DLD1 (cell line): ENCODE data around the gene MLXIP.

Source experiments
- in situ Hi-C: cut with HindIII; loops from 2 replicates; pipeline ENCODE4 v1.10.0; 2017; ENCODE audit warnings: low sequenced_read_pairs

Gene MLXIP

GRCh38 chr12:122076743-122077495 is 1.6 kb upstream of the MLXIP start:
- in situ Hi-C loops: no loop called here

- in situ Hi-C loops: no loop called here
Observed at GRCh38 chr12:122079033-122079531, 526 bp downstream of the MLXIP start.

GRCh38 chr12:122079532-122080081 is 1.1 kb downstream of the MLXIP start:
- in situ Hi-C loops: no loop called here

DNA sequence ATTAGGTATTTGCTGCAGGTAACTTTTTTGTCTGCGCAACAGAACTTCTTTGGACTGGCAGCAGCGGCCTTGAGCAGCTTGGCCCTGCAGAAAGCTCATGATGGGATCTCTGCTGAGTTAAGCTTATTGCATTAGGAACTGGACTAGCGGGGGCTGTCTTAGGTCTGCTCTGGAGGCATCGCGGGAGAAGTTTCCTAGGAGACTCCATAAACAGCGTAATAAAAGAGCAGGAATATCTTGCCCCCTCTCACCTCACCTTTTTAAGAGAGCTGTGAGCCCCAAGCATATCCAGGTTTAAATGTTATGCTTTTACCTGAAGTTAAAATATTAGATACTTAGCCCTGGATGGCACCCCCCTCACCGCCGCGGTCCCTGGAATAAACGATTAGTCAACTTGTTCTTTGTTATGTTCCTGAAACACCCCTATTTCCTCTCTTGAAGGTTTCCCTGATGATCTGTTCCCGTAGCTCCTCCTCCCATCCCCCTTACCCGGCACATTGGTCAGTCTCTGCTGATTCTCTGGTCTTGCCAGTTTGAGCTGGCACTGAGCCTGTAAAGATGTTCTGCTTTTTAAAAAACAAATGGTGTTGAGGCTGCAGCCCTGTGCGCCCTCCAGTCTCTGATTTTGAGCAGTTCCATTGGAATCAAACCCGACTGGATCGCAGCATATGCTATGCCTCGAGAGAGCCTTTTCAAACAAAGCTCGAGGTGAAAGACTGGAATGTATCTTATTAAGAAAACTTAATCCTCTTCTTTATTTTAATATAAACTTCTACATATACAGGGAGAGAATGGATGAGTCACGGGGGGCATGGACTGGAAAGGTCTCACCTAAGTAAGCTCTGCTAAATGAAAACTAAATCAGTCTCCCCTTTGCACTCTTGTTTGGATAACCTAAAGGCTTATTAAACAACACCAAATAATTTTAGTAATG is 1.9 kb downstream of the MLXIP start:
- in situ Hi-C loops: no loop called here

- in situ Hi-C loops: no loop called here
Observed at GRCh38 chr12:122081083-122081696, 2.6 kb downstream of the MLXIP start.

GRCh38 chr12:122081697-122082221 is 3.2 kb downstream of the MLXIP start:
- in situ Hi-C loops: no loop called here

DNA sequence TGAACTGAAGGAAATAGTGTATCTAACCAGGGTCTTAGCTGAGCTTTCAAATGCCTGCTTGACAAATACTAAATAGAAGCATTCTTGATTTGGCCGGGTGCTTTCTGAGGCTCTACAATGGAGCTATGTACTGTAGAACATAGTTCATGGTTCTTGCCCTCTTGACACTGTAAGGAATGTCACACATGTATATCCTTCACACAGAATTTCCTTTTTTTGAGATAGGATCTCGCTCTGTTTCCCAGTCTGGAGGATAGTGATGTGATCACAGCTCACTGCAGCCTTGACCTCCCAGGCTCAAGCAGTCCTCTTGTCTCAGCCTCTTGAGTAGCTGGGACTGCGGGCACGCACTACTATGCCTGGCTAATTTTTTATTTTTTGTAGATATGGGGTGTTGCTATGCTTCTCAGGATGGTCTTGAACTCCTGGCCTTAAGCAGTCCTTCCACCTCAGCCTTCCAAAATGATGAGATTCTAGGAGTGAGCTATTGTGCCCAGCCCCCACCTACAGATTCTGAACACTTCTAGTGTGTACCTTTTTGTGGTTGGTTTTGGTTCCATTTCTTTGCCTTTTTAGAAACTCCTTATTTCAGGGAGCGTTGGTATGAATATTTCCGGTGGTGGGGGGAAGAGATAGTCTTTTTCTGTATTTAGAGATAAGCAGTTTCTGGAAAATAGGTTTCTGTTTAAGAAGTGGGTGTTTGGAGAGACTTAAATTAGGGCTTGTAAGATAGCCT is 4.2 kb downstream of the MLXIP start:
- in situ Hi-C loops: no loop called here

GRCh38 chr12:122084857-122085405 is 6.4 kb downstream of the MLXIP start:
- in situ Hi-C loops: no loop called here

- in situ Hi-C loops: no loop called here
Observed at GRCh38 chr12:122085591-122085990, 7.0 kb downstream of the MLXIP start.

- in situ Hi-C loops: no loop called here
Observed at GRCh38 chr12:122086116-122086515, 7.6 kb downstream of the MLXIP start.

DNA sequence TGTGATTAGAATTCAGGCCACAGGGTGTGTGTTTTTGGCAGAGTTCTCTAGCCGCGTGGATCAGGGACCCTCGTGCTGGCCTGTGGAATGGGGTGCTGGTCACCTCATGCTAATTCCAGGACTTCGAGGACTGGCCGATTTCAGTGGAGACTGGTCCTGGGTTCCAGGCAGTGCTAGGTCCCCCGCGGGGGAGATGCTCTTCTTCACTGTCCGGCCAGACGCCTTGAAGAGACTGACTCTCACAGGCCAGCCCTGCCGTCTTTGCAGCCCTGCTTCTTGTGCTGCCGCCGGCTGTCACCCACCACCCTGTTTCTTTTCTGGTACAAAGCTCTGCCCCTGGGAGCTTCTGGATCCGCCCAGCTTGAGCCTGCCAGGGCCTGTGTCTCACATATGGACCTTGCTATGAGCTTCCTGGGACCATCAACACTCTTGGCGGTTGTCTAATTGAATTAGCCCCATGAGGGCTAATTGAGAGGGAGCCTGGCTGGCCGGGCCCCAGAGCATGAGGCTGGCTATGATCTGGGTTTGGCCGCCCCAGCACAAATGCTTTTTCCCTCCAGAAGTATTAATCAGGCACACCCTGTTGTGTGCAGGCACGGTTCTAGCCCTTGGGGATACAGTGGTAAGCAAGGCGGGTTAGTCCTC is 8.2 kb downstream of the MLXIP start:
- in situ Hi-C loops: no loop called here

GRCh38 chr12:122087431-122088178 is 9.0 kb downstream of the MLXIP start:
- in situ Hi-C loops: no loop called here

DNA sequence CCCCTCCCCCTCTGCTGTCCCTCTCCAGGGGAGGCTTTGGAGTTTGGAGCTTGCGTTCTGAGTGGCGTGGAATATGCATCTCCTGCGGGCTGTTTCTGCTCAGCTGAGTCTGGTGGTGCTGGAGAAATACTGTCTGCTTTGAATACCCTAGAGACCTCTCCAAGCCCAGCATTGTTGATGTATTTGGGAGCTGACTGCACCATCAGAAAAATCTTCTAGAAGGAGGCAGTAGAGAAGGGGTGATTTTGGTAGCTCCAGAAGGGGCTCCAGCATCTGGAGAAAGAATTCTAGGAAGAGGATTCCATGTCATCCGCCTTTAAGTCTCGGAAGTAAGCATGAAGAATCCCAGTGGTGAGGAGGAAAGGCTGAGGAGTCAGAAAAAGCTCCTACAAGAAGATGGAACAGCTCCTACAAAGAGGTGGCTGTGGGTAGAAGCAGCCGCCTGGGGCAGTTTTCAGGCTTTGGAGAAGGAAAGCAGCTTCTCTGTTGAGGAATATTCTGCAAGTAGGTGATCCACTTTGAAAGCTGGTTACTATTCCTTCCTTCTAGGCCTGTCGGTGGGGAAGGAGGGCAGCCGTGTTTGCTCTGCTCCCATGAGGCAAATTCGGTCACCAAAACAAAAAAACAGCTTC is 9.7 kb downstream of the MLXIP start:
- in situ Hi-C loops: no loop called here

DNA sequence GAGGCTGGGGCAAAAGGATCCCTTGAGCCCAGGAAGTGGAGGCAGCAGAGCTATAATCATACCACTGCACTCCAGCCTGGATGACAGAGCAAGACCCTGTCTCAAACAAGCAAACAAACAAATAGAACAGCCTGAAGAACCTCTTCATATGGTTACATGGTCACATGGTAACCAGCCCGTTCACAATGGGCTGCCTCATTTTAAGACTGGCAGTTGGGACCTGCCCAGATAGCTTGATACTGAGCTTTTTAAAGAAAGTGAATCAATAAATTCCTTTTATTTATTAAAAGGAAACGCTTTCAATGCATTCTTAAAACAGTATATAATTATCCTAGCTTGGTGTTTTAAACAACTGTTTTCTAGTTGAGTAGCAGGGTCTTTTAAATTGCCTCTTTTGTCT is 10.5 kb downstream of the MLXIP start:
- in situ Hi-C loops: no loop called here

DNA sequence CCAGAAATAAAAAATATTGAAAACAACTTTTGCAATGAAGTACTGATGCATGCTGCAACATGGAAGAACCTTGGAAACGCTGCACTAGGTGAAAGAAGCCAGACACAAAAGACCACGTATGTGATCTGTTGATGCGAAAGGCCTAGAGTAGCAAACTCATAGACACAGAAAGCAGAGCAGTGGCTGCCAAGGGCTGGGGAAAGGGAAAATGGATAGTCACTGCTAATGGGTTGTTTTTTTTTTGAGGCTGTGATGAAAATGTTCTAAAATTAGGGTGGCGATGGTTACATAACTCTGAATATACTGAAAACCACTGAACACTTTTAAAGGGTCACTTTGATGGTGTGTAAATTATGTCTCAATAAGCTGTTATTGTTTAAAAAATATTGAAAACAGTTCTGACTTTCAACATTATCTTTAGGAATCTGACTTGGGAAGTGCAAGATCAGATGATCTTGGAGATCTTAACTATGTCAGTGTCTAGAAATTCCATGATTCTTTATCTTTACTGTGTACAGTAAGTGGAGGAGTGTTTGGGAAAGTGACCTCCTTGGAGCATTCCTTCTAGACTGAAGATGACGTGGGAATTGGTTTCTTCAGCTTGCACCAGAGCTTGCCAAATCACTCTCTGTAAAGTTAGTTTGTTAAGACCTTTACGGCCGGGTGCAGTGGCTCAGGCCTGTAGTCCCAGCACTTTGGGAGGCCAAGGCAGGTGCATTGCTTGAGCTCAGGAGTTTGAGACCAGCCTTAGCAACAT is 12.4 kb downstream of the MLXIP start:
- in situ Hi-C loops: no loop called here

DNA sequence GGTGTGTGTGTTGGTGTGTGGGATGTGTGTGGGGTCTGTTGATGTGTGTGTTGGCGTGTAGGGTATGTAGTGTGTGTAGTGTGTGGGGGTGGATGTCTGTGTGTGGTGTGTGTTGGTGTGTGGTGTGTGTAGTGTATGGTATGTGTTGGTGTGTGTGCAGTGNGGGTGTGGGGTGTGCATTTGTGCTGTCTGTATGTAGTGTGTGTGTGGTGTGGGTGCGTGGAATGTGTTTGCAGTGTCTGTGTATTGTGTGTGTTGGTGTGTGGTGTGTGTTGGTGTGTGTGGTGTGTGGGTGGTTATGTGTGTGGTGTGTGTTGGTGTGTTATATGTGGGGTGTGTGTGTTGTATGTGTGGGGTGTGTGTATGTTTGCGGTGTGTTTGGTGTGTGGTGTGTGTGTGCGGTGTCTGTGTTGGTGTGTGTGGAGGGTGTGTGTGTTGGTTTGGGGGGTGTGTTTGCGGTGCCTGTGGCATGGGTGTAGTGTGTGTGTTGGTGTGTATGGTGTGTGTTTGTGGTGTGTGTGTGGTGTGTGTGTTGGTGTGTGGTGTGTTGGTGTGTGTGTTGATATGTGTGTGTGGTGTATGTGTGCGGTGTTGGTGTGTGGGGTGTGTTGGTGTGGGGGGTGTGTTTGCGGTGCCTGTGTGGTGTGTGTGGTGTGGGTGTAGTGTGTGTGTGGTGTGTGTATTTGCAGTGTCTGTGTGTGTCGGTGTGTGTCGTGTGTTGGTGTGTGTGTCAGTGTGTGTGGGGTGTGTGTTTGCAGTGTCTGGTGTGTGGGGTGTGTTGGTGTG is 14.7 kb downstream of the MLXIP start:
- in situ Hi-C loops: no loop called here
